OCI-LY7 (cell line): Measurements from ENCODE around the gene SLX4IP.

ENCODE experiments used
- EZH2phosphoT487 ChIP-seq: fragments of 200-600 bp; sonication (generic); IDR thresholded peaks from 2 replicates; pipeline ENCODE4 v1.6.1; 2018; ENCODE audit warnings: low read depth, borderline replicate concordance, mild to moderate bottlenecking, mixed run types, antibody characterized with exemption, low read length, moderate library complexity, mixed read lengths
- TF ChIP-seq, protein P1 (sequence below): fragments of 200-600 bp; sonication (generic); conservative IDR thresholded peaks from 2 replicates; pipeline ENCODE4 v1.5.1; 2014; ENCODE audit warnings: mild to moderate bottlenecking, antibody characterized with exemption, low read length, moderate library complexity, mixed read lengths

GRCh38 chr20:10667077-10667401 lies 231.9 kb downstream of the SLX4IP start:
- TF ChIP-seq, protein P1, sequence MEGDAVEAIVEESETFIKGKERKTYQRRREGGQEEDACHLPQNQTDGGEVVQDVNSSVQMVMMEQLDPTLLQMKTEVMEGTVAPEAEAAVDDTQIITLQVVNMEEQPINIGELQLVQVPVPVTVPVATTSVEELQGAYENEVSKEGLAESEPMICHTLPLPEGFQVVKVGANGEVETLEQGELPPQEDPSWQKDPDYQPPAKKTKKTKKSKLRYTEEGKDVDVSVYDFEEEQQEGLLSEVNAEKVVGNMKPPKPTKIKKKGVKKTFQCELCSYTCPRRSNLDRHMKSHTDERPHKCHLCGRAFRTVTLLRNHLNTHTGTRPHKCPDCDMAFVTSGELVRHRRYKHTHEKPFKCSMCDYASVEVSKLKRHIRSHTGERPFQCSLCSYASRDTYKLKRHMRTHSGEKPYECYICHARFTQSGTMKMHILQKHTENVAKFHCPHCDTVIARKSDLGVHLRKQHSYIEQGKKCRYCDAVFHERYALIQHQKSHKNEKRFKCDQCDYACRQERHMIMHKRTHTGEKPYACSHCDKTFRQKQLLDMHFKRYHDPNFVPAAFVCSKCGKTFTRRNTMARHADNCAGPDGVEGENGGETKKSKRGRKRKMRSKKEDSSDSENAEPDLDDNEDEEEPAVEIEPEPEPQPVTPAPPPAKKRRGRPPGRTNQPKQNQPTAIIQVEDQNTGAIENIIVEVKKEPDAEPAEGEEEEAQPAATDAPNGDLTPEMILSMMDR = no peak
- no peak for TF ChIP-seq EZH2phosphoT487
